ENCODE results near the gene MANSC4. TPM values are rescaled to one million over a fixed set of nuclear protein-coding genes. Genes with fewer than 3 reads are reported as not detected.

The MANSC4 gene
- total RNA-seq, 1 donor from 2014 or later, result not detected

GRCh38 chr12:27779416-27779919 lies 568 bp downstream of the MANSC4 start:
- TF ChIP-seq CTCF (IDR thresholded peaks at IDR 0.05), result no peak
- Histone ChIP-seq H3K36me3 (no peaks in the 10 kb centered on the region), H3K27ac (peak overlapping the region; percentile 82), H3K9me3 (no peaks in the 10 kb centered on the region), H3K4me3 (peak overlapping the region; percentile 90), H3K4me1 (peaks cover 20% of the 10 kb centered on the region), H3K27me3 (no peaks in the 10 kb centered on the region)
- ATAC-seq (no peak), DNase-seq (no peak)
- intact Hi-C loops (cut with DNase I), result no loop called here

- no peak for ATAC-seq
- no peak for TF ChIP-seq CTCF (IDR thresholded peaks at IDR 0.05)
Observed at GRCh38 chr12:27778206-27778605, 1.8 kb downstream of the MANSC4 start.

DNA sequence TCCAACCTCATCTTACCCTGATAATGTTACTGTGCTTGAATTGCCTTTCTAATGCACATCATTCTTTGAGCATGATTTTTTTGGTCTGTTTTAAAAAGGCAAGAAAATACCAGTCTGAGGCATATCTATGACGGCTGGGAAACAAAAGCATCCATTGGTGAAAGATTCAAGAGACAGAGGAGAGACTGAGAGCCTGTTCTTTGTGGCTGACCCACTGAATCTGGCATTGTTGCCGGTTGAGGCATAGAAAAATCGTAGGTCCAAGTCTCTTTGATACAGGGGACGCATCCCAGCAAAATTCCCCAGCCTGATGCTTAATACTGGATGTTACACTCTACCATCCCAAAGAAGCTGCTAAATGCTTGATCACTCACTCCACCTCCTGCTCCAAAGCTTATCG lies 2.9 kb downstream of the MANSC4 start:
- H3K27ac ChIP-seq, result no peak overlapping the region
- H3K4me3 ChIP-seq, result no peak overlapping the region
- ATAC-seq (no peak), DNase-seq (no peak)
- H3K27me3 ChIP-seq, result no peaks in the 10 kb centered on the region
- peaks cover 12% of the 10 kb centered on the region for H3K4me1 ChIP-seq
- no peaks in the 10 kb centered on the region for H3K36me3 ChIP-seq
- H3K9me3 ChIP-seq, result no peaks in the 10 kb centered on the region
- no peak for TF ChIP-seq CTCF (IDR thresholded peaks at IDR 0.05)
- intact Hi-C loops (cut with DNase I), result no loop called here

More at GRCh38 chr12:27778206-27778605, 1.8 kb downstream of the MANSC4 start:
- intact Hi-C loops (cut with DNase I), result no loop called here
- H3K36me3 ChIP-seq, result no peaks in the 10 kb centered on the region
- H3K9me3 ChIP-seq, result no peaks in the 10 kb centered on the region
- no peaks in the 10 kb centered on the region for H3K27me3 ChIP-seq
- peaks cover 19% of the 10 kb centered on the region for H3K4me1 ChIP-seq
- no peak for DNase-seq
- H3K27ac ChIP-seq, result no peak overlapping the region
- H3K4me3 ChIP-seq, result no peak overlapping the region

GRCh38 chr12:27772328-27773049 lies 7.5 kb downstream of the MANSC4 start:
- intact Hi-C loops (cut with DNase I), result no loop called here
- no peak for ATAC-seq
- no peaks in the 10 kb centered on the region for H3K4me1 ChIP-seq
- no peaks in the 10 kb centered on the region for H3K36me3 ChIP-seq
- no peak overlapping the region for H3K27ac ChIP-seq
- no peak for TF ChIP-seq CTCF (IDR thresholded peaks at IDR 0.05)
- H3K4me3 ChIP-seq, result no peak overlapping the region
- no peaks in the 10 kb centered on the region for H3K9me3 ChIP-seq
- no peak for DNase-seq
- H3K27me3 ChIP-seq, result no peaks in the 10 kb centered on the region

DNA sequence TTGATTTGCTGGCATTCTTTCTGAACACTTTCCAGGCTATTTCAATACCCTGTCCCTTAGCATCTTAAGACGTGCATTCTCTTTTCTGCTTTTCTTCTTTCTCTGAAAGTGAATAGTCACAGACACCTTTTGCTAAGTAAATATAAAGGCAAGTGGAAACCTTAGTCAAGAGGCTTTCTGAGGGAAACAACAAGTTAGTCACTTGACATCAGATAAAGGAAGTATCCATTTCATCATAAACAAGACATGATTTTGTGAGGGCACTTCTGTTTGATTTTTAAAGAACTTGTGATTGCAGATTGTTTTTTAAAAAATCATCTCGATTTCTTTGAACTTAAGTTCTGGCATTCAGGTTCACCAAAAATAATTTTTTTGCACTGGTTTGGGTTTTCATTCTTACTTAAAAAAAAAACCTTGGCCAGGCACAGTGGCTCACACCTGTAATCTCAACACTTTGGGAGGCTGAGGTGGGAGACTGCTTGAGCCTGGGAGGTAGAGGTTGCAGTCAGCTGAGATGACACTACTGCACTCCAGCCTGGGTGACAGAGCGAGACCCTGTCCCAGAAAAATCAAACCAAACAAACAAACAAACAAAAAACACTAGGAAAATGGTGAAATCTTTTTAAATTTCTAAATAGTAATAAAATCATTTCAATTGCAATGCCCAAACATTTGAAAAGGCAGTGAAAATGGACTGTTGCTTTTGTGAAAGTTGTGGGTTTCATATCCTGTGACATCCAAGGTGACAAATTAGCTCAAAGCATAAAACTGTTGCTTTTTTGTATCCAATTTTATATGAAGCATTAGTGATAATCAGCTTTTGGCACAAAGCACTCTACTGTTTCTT lies 8.3 kb downstream of the MANSC4 start:
- no peak overlapping the region for H3K27ac ChIP-seq
- DNase-seq, result no peak
- no peak for TF ChIP-seq CTCF (IDR thresholded peaks at IDR 0.05)
- H3K4me1 ChIP-seq, result no peaks in the 10 kb centered on the region
- no peaks in the 10 kb centered on the region for H3K36me3 ChIP-seq
- intact Hi-C loops (cut with DNase I), result no loop called here
- H3K4me3 ChIP-seq, result no peak overlapping the region
- H3K27me3 ChIP-seq, result no peaks in the 10 kb centered on the region
- ATAC-seq, result no peak
- no peaks in the 10 kb centered on the region for H3K9me3 ChIP-seq

Data from upper lobe of right lung (tissue), 1 donor.